H1 (cell line): ENCODE results near the gene ERC1. TPM values are rescaled to one million over a fixed set of nuclear protein-coding genes. Genes with fewer than 3 reads are reported as not detected.

Experiments used
- CTCF ChIA-PET: fragments of 300-600 bp; sonication (Branson Sonifier 250); formaldehyde crosslinking; loops from one replicate; lab custom pipeline; 2021; ENCODE audit not compliant: partially characterized antibody; lab: Charles Lee
- POLR2A ChIA-PET: fragments of 300-600 bp; sonication (Branson Sonifier 250); formaldehyde crosslinking; loops from one replicate; lab custom pipeline; 2021; ENCODE audit warnings: inconsistent platforms; ENCODE audit not compliant: partially characterized antibody; lab: Charles Lee
- DNase-seq, 2 experiments: peaks; one replicate each; pipeline versions ENCODE4 v3.0.0 to v3.0.0-alpha.2; 2010 to 2022; ENCODE audit warnings: low spot score in 2 of 2, low read depth in 1 of 2, mixed read lengths in 1 of 2
- FAIRE-seq: peaks from 2 replicates; lab custom pipeline; 2011; peaks lifted over from hg19 to GRCh38; lab: Jason Lieb, UNC
- H2AFZ ChIP-seq: 2 replicates; pipeline ENCODE4 v1.8.1; 2012; ENCODE audit warnings: low read length, inconsistent platforms
- H2AK5ac ChIP-seq: 2 replicates; pipeline ENCODE4 v1.6.1; 2013; ENCODE audit warnings: low read depth, low read length
- H2BK120ac ChIP-seq: replicated peaks from 2 replicates; pipeline ENCODE3; 2013; ENCODE audit warnings: low read depth, low read length, inconsistent platforms
- H2BK12ac ChIP-seq: 2 replicates; pipeline ENCODE4 v1.6.1; 2013; ENCODE audit warnings: low read depth, low read length
- H2BK15ac ChIP-seq: 2 replicates; pipeline ENCODE4 v1.6.1; 2013; ENCODE audit warnings: low read length
- H2BK20ac ChIP-seq: 2 replicates; pipeline ENCODE4 v1.6.1; 2013; ENCODE audit warnings: low read length
- H2BK5ac ChIP-seq: 2 replicates; pipeline ENCODE4 v1.6.1; 2013; ENCODE audit warnings: low read depth, low read length
- H3K14ac ChIP-seq: 2 replicates; pipeline ENCODE4 v1.6.1; 2013; ENCODE audit warnings: inconsistent platforms; ENCODE audit not compliant: insufficient read length
- H3K18ac ChIP-seq: 2 replicates; pipeline ENCODE4 v1.6.1; 2013; ENCODE audit warnings: low read length; ENCODE audit errors: extremely low read depth
- H3K23ac ChIP-seq: 2 replicates; pipeline ENCODE4 v1.6.1; 2013; ENCODE audit warnings: inconsistent platforms; ENCODE audit not compliant: insufficient read length
- H3K23me2 ChIP-seq: 2 replicates; pipeline ENCODE4 v1.6.1; 2013; ENCODE audit warnings: low read depth, low read length
- H3K27ac ChIP-seq: 2 replicates; pipeline ENCODE4 v1.6.1; 2011; ENCODE audit warnings: low read depth, low read length, inconsistent platforms
- H3K27me3 ChIP-seq, 4 experiments: replicated peaks in 1 of 4; 1 replicate in 1 of 4; 2 replicates in 3 of 4; pipeline versions ENCODE4 v1.6.1 to v1.8.1; 2011 to 2013; ENCODE audit warnings: low read length in 3 of 4, mild to moderate bottlenecking in 3 of 4, inconsistent platforms in 2 of 4, mixed read lengths in 2 of 4, moderate library complexity in 1 of 4; ENCODE audit not compliant: control insufficient read depth in 3 of 4, insufficient read depth in 3 of 4; ENCODE audit errors: extremely low read depth in 1 of 4
- H3K36me3 ChIP-seq, 4 experiments: 2 replicates each; pipeline versions ENCODE4 v1.6.1 to v1.8.1; 2011 to 2013; ENCODE audit warnings: mild to moderate bottlenecking in 4 of 4, low read length in 3 of 4, moderate library complexity in 2 of 4, control low read depth in 1 of 4, inconsistent platforms in 1 of 4; ENCODE audit not compliant: insufficient read depth in 4 of 4, control insufficient read depth in 2 of 4
- H3K4ac ChIP-seq: replicated peaks from 2 replicates; pipeline ENCODE3; 2013; ENCODE audit warnings: low read length, low read depth, mixed read lengths, inconsistent platforms; ENCODE audit not compliant: insufficient read length
- H3K4me1 ChIP-seq, 4 experiments: replicated peaks in 1 of 4; 1 replicate in 1 of 4; 2 replicates in 3 of 4; pipeline versions ENCODE4 v1.6.1 to v1.8.1; 2011 to 2013; ENCODE audit warnings: low read length in 3 of 4, inconsistent platforms in 2 of 4, mixed read lengths in 1 of 4; ENCODE audit not compliant: insufficient read depth in 4 of 4, control insufficient read depth in 3 of 4
- H3K4me2 ChIP-seq, 2 experiments: 2 replicates each; pipeline versions ENCODE4 v1.6.1 to v1.8.1; 2011 to 2013; ENCODE audit warnings: low read depth in 2 of 2, low read length in 2 of 2, control low read depth in 1 of 2, inconsistent platforms in 1 of 2, mild to moderate bottlenecking in 1 of 2; ENCODE audit not compliant: insufficient read depth in 1 of 2
- H3K4me3 ChIP-seq, 4 experiments: fragments of 200-600, 300-600 bp in 1 of 4; sonication (generic), shearing (Covaris generic), sonication (Bioruptor Twin) in 1 of 4; 2 replicates each; pipeline versions ENCODE4 v1.5.1 to v1.8.1; 2011 to 2016; ENCODE audit warnings: low read length in 4 of 4, low read depth in 3 of 4, control low read depth in 2 of 4, inconsistent platforms in 2 of 4, mild to moderate bottlenecking in 2 of 4, mixed read lengths in 1 of 4, moderate library complexity in 1 of 4; ENCODE audit not compliant: insufficient read depth in 2 of 4; ENCODE audit errors: extremely low read depth in 1 of 4
- H3K56ac ChIP-seq: replicated peaks from 2 replicates; pipeline ENCODE3; 2013; ENCODE audit warnings: low read depth, mild to moderate bottlenecking, mixed read lengths, low read length, inconsistent platforms; ENCODE audit not compliant: insufficient read length
- H3K79me1 ChIP-seq: 2 replicates; pipeline ENCODE4 v1.6.1; 2013; ENCODE audit warnings: low read depth, low read length, control low read depth
- H3K79me2 ChIP-seq, 2 experiments: 2 replicates each; pipeline versions ENCODE4 v1.6.1 to v1.8.1; 2012 to 2013; ENCODE audit warnings: low read length in 2 of 2, mild to moderate bottlenecking in 2 of 2, inconsistent platforms in 1 of 2; ENCODE audit not compliant: insufficient read depth in 2 of 2, control insufficient read depth in 1 of 2
- H3K9ac ChIP-seq, 4 experiments: replicated peaks in 1 of 4; 1 replicate in 1 of 4; 2 replicates in 3 of 4; pipeline versions ENCODE4 v1.6.1 to v1.8.1; 2011 to 2013; ENCODE audit warnings: low read depth in 3 of 4, low read length in 3 of 4, control low read depth in 2 of 4, mild to moderate bottlenecking in 2 of 4, moderate library complexity in 2 of 4, inconsistent platforms in 1 of 4; ENCODE audit errors: extremely low read depth in 1 of 4
- H3K9me3 ChIP-seq, 2 experiments: 2 replicates each; pipeline versions ENCODE4 v1.6.1 to v1.8.1; 2012 to 2013; ENCODE audit warnings: mild to moderate bottlenecking in 2 of 2, moderate library complexity in 2 of 2, control low read depth in 1 of 2, inconsistent platforms in 1 of 2, low read depth in 1 of 2, low read length in 1 of 2, mixed read lengths in 1 of 2; ENCODE audit not compliant: insufficient read depth in 2 of 2
- H4K20me1 ChIP-seq, 2 experiments: replicated peaks in 1 of 2; 2 replicates each; pipeline versions ENCODE3 to v1.8.1; 2011 to 2013; ENCODE audit warnings: inconsistent platforms in 2 of 2, low read length in 2 of 2, mild to moderate bottlenecking in 1 of 2; ENCODE audit not compliant: insufficient read depth in 2 of 2, control insufficient read depth in 1 of 2
- H4K5ac ChIP-seq: 2 replicates; pipeline ENCODE4 v1.6.1; 2013; ENCODE audit warnings: low read length, low read depth, mixed read lengths, inconsistent platforms; ENCODE audit not compliant: insufficient read length
- H4K8ac ChIP-seq: 2 replicates; pipeline ENCODE4 v1.8.0; 2013; ENCODE audit warnings: mild to moderate bottlenecking, moderate library complexity, low read length, inconsistent platforms; ENCODE audit not compliant: insufficient read depth; ENCODE audit errors: extremely low read depth
- H4K91ac ChIP-seq: replicated peaks from 2 replicates; pipeline ENCODE3; 2013; ENCODE audit warnings: low read length, mixed read lengths, inconsistent platforms; ENCODE audit not compliant: insufficient read length
- EZH2 ChIP-seq: fragments of 200-600 bp; sonication (generic); IDR thresholded peaks from 2 replicates; pipeline ENCODE4 v1.7.1; 2012; ENCODE audit warnings: low read depth, mild to moderate bottlenecking, moderate library complexity, low read length, inconsistent platforms; ENCODE audit not compliant: severe bottlenecking
- WGBS, 2 experiments: shearing (Covaris generic) in 1 of 2; methylation state at CpG; one replicate each; pipeline versions ENCODE4 v1.1.6 to v1.1.7; 2013 to 2015; ENCODE audit warnings: low lambda C conversion rate in 2 of 2, mixed read lengths in 2 of 2, inconsistent platforms in 1 of 2, low coverage in 1 of 2, missing lambda C conversion rate in 1 of 2; ENCODE audit not compliant: insufficient replicate concordance in 2 of 2, insufficient coverage in 1 of 2, insufficient read length in 1 of 2; ENCODE audit errors: extremely low coverage in 1 of 2, missing lambda C conversion rate in 1 of 2; 5-methylcytosine and 5-hydroxymethylcytosine counted together
- polyA plus RNA-seq, 7 experiments: library from polyadenylated mRNA; depleted of rRNA in 3 of 7; stranded (reverse) in 5 of 7; unstranded in 2 of 7; fragments of >200 nt in 5 of 7; fragments of 200-250 nt in 2 of 7; gene quantifications; 1 replicate in 5 of 7; 2 replicates in 1 of 7; 4 replicates in 1 of 7; pipeline versions ENCODE4 v1.2.1 to v1.2.3, GENCODE V29; 2011 to 2013; ENCODE audit warnings: missing spikeins in 2 of 7, mixed read lengths in 2 of 7
- total RNA-seq: library from RNA; stranded (reverse); fragmentation: NEBNext Ultra II Directional; extraction: Animal tissue kit (Norgen Biotek cat#: 25700); gene quantifications from 2 replicates; pipeline ENCODE4 v1.2.1, GENCODE V29; 2021
- TF ChIP-seq, protein P1 (sequence below): IDR thresholded peaks from 2 replicates; pipeline ENCODE4 v1.6.1; 2011; ENCODE audit warnings: low read length, improper control_type of control experiment

ERC1 gene
- total and polyA plus RNA-seq, 2 of the 8 experiments (the other 6 are each of a cell fraction or from before 2014, with no cell fraction given): 7.8 to 45.7 TPM

- TF ChIP-seq EZH2: no peak
- TF ChIP-seq, protein P1, sequence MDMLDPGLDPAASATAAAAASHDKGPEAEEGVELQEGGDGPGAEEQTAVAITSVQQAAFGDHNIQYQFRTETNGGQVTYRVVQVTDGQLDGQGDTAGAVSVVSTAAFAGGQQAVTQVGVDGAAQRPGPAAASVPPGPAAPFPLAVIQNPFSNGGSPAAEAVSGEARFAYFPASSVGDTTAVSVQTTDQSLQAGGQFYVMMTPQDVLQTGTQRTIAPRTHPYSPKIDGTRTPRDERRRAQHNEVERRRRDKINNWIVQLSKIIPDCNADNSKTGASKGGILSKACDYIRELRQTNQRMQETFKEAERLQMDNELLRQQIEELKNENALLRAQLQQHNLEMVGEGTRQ: no peak
- no peak overlapping the region for H2BK12ac ChIP-seq
- no peaks in the 10 kb centered on the region for H3K23me2 ChIP-seq
- ChIA-PET CTCF (interaction anchor here (0.6 to 3.6 kb wide), 8 partner anchors 13 to 318 kb away, joined by 3 to 16 read pairs (median 4); no protein-coding TSS in a partner anchor), POLR2A (interaction anchor here (0.7 kb wide), 1 partner anchor 62 kb away, joined by 3 read pairs; no protein-coding TSS in a partner anchor)
- H4K91ac ChIP-seq: no peak overlapping the region
- H3K9ac ChIP-seq: no peak overlapping the region
- peaks cover 0 to 1% of the 10 kb centered on the region in 2 experiments for H4K20me1 ChIP-seq
- no peak overlapping the region for H4K5ac ChIP-seq
- H3K4me3 ChIP-seq: no peak overlapping the region
- no peak overlapping the region for H2BK120ac ChIP-seq
- H3K14ac ChIP-seq: no peak overlapping the region
- no peak overlapping the region for H3K56ac ChIP-seq
- no peak overlapping the region for H3K4me2 ChIP-seq
- FAIRE-seq (no peak), DNase-seq (no peak)
- H3K36me3 ChIP-seq: no peaks in the 10 kb centered on the region; a peak in 1 of 8 replicates
- H3K9me3 ChIP-seq: no peaks in the 10 kb centered on the region
- H3K27ac ChIP-seq: no peak overlapping the region
- no peak overlapping the region for H3K4ac ChIP-seq
- H2BK20ac ChIP-seq: no peak overlapping the region
- H3K79me2 ChIP-seq: no peaks in the 10 kb centered on the region
- no peak overlapping the region for H3K23ac ChIP-seq
- no peak overlapping the region for H4K8ac ChIP-seq
- no peaks in the 10 kb centered on the region; the same call in 1 of the 2 replicates for H3K79me1 ChIP-seq
- H2AFZ ChIP-seq: no peak overlapping the region
- WGBS, 2 experiments: 89% methylated on average over 3 of the region's 3 CpGs; no CpG with 5 or more reads in 1 of the 2 experiments
- H3K18ac ChIP-seq: no peak overlapping the region
- no peak overlapping the region for H2BK15ac ChIP-seq
- no peak overlapping the region for H2AK5ac ChIP-seq
- H3K4me1 ChIP-seq: no peaks in the 10 kb centered on the region
- no peak overlapping the region for H2BK5ac ChIP-seq
- no peaks in the 10 kb centered on the region for H3K27me3 ChIP-seq
Observed at GRCh38 chr12:1435456-1435855, 444.4 kb downstream of the ERC1 start.
